ENCODE results near the gene PAM. TPM values are rescaled to one million over a fixed set of nuclear protein-coding genes. Genes with fewer than 3 reads are reported as not detected.

The PAM gene
- total RNA-seq, 1 donor from 2014 or later: 227 TPM

DNA sequence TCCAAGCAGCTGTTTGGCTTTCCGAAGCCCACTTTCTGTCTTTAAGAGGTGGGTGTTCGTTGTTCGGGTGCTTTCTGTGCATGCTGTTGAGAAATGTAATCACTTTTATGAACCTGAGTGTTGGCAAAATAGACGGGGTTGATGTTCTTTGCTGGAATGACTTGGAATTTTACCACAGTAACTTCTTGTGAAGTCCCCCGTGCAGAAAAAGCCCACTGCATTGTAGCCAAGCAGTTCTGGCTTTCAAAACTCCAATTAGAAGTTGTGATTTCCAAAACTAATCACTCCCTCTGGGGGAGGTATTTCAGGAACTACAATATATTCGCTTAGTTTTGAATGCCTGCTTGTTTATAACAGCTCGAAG, 111.1 kb downstream of the PAM start:
- Histone ChIP-seq H3K4me1 (peaks cover 7% of the 10 kb centered on the region), H3K27ac (peak overlapping the region; percentile 53), H3K36me3 (no peaks in the 10 kb centered on the region), H3K9me3 (no peaks in the 10 kb centered on the region), H3K4me3 (peak overlapping the region; percentile 61), H3K27me3 (no peaks in the 10 kb centered on the region)
- TF ChIP-seq, protein P1, sequence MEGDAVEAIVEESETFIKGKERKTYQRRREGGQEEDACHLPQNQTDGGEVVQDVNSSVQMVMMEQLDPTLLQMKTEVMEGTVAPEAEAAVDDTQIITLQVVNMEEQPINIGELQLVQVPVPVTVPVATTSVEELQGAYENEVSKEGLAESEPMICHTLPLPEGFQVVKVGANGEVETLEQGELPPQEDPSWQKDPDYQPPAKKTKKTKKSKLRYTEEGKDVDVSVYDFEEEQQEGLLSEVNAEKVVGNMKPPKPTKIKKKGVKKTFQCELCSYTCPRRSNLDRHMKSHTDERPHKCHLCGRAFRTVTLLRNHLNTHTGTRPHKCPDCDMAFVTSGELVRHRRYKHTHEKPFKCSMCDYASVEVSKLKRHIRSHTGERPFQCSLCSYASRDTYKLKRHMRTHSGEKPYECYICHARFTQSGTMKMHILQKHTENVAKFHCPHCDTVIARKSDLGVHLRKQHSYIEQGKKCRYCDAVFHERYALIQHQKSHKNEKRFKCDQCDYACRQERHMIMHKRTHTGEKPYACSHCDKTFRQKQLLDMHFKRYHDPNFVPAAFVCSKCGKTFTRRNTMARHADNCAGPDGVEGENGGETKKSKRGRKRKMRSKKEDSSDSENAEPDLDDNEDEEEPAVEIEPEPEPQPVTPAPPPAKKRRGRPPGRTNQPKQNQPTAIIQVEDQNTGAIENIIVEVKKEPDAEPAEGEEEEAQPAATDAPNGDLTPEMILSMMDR (IDR thresholded peaks at IDR 0.05): no peak
- ATAC-seq (no peak), DNase-seq (no peak)
- intact Hi-C loops (cut with DNase I): no loop called here

DNA sequence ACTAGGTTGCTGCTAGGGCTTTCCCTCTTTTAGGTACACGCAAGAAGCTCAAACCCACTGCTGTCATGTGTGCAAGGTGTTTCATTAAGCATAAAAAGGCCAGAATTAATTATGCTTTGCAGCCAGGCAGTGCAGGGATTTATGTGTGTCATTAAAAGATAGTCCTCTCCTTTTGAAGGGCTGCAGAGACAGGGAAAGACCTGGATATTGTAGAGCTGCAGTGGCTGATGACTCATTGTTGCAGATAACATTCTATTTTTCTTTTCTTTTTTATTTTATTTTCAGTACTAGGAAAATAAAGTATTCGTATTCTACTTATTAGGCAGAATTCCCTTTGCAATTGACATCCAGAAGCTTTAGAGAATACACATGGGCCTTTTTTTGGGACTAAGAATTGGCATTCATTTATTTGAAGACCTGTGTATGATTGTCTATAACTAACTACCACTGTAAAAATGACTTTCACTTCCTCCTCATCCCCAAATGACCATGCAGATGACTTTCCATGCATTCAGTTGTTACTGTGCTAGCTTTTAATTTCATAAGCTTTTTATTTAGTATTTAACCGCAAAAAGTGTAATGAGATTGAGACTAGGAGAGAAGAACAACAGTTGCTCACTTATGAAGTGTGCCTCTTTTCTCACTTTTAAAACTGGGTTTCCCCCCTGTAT, 113.0 kb downstream of the PAM start:
- no peak for ATAC-seq
- no peak overlapping the region for H3K27ac ChIP-seq
- no peak for DNase-seq
- H3K27me3 ChIP-seq: no peaks in the 10 kb centered on the region
- H3K36me3 ChIP-seq: no peaks in the 10 kb centered on the region
- no peaks in the 10 kb centered on the region for H3K9me3 ChIP-seq
- TF ChIP-seq, protein P1 (IDR thresholded peaks at IDR 0.05): no peak
- intact Hi-C loops (cut with DNase I): no loop called here
- peaks cover 7% of the 10 kb centered on the region for H3K4me1 ChIP-seq
- H3K4me3 ChIP-seq: no peak overlapping the region

DNA sequence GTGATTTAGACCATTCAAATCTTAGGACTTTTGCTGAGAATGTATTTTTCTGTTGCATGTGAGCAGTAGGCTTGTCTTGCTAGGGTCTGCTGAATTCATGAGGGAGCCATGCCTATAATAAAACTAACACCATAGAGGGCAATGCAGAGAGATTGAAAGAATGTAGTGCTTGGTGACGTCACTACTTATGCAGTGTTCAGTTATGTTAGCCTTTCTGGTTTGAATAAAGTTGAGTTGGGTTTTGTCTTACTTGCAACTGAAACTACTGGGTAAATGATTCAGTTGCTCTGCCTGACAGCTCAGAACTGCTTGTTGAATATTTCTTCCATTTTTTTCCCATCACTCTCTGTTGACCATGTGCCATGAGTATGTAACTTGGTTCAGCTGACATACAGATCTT, 114.1 kb downstream of the PAM start:
- no peaks in the 10 kb centered on the region for H3K9me3 ChIP-seq
- no peaks in the 10 kb centered on the region for H3K36me3 ChIP-seq
- TF ChIP-seq, protein P1 (IDR thresholded peaks at IDR 0.05): no peak
- no peak overlapping the region for H3K4me3 ChIP-seq
- no peak for DNase-seq
- no peaks in the 10 kb centered on the region for H3K27me3 ChIP-seq
- no peak for ATAC-seq
- intact Hi-C loops (cut with DNase I): no loop called here
- peaks cover 5% of the 10 kb centered on the region for H3K4me1 ChIP-seq
- no peak overlapping the region for H3K27ac ChIP-seq

DNA sequence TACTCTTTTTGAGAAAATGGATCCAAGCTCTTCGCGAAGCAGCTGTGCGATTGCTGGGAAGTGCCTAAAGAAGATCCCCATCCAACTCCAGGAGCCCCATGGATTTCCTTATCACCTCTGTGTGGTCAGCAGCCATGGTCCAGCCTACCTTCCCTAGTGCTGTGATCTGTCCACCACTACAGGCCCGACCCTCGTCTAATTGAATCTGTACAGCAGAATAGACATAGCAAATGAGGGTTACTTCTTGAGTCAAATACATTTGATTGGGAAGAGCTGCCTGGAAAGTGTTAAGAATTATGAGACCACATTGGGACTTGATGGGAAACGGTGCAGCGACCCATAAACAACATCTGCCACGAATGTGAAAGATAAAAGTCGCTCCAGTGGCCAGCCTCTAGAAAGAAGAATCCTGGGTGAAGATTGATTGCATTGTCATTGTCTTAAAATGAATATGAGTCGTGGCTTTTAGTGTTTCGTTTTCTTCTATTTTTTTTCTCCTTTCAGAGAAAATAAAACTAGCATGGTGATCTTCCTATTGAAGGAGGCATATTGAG, 118.4 kb downstream of the PAM start:
- TF ChIP-seq, protein P1 (IDR thresholded peaks at IDR 0.05): no peak
- intact Hi-C loops (cut with DNase I): no loop called here
- H3K4me3 ChIP-seq: no peak overlapping the region
- ATAC-seq (no peak), DNase-seq (no peak)
- no peaks in the 10 kb centered on the region for H3K36me3 ChIP-seq
- H3K9me3 ChIP-seq: no peaks in the 10 kb centered on the region
- no peaks in the 10 kb centered on the region for H3K27me3 ChIP-seq
- H3K27ac ChIP-seq: no peak overlapping the region
- H3K4me1 ChIP-seq: no peaks in the 10 kb centered on the region

DNA sequence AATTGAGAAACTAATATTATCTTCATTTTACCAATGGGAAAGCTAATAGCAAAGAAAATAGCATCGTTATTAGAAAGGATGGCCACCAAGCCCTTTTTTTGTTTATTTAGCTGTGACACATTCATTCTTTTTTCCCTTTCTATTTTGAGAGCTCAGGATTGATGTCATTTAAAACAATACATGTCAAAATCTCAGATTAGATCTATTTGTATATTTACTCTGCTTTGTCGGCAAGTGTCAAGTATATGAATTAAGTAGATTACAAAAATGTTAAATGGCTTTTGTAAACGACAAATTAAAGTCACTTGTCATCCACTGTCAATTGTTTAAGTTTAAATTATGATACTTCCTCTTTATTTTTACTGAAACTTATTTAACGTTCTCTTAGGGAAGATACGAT, 118.9 kb downstream of the PAM start:
- no peaks in the 10 kb centered on the region for H3K27me3 ChIP-seq
- no peak for DNase-seq
- H3K4me1 ChIP-seq: no peaks in the 10 kb centered on the region
- H3K36me3 ChIP-seq: no peaks in the 10 kb centered on the region
- H3K4me3 ChIP-seq: no peak overlapping the region
- no peaks in the 10 kb centered on the region for H3K9me3 ChIP-seq
- ATAC-seq: no peak
- H3K27ac ChIP-seq: no peak overlapping the region
- TF ChIP-seq, protein P1 (IDR thresholded peaks at IDR 0.05): no peak
- intact Hi-C loops (cut with DNase I): no loop called here

Data from upper lobe of right lung (tissue), 1 donor.